Right lobe of liver (tissue), 4 donors: ENCODE results near the gene PHLDB3.

ENCODE experiments used
- POLR2A ChIP-seq: fragments of 450-650 bp; IDR thresholded peaks from one replicate; pipeline ENCODE4 v1.6.1; 2017; ENCODE audit warnings: antibody characterized with exemption, mild to moderate bottlenecking
- TF ChIP-seq, protein P1 (sequence below), 4 donors: fragments of 200-600 bp in 3 of 4; fragments of 450-650 bp in 1 of 4; IDR thresholded peaks; one replicate each; pipeline versions ENCODE4 v1.5.1 to v1.8.0; 2016 to 2022; ENCODE audit warnings: antibody characterized with exemption in 4 of 4, mild to moderate bottlenecking in 2 of 4
- donor health status: DM: no; HTN: no; CAD: no.
- donor health status: DM: no; HTN: no; CAD: no.
- donor health status: DM: no; HTN: yes; CAD: no.

DNA sequence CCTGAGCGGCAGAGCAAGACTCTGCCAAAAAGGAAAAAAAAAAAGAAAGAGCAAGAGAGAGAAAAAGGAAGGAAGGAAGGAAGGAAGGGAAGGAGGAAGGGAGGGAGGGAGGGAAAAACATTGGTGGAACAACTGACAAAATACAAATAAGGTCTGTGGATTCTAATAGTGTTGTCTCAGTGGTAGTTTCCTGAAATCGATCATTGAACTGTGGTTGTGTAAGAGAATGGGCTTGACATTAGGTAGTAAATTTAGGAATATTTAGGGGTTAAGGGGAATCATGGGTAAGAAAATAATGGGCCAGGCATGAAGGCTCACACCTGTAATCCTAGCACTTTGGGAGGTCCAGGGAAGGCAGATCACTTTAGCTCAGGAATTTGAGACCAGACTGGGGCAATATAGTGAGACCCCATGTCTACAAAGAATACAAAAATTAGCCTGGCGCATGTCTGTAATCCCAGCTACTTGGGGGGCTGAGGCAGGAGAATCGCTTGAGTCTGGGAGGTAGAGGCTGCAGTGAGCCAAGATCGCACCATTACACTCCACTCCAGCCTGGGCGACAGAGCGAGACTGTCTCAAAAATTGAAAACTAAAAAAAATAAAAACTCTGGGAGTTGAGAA is 14.5 kb downstream of the PHLDB3 start:
- TF ChIP-seq, protein P1, sequence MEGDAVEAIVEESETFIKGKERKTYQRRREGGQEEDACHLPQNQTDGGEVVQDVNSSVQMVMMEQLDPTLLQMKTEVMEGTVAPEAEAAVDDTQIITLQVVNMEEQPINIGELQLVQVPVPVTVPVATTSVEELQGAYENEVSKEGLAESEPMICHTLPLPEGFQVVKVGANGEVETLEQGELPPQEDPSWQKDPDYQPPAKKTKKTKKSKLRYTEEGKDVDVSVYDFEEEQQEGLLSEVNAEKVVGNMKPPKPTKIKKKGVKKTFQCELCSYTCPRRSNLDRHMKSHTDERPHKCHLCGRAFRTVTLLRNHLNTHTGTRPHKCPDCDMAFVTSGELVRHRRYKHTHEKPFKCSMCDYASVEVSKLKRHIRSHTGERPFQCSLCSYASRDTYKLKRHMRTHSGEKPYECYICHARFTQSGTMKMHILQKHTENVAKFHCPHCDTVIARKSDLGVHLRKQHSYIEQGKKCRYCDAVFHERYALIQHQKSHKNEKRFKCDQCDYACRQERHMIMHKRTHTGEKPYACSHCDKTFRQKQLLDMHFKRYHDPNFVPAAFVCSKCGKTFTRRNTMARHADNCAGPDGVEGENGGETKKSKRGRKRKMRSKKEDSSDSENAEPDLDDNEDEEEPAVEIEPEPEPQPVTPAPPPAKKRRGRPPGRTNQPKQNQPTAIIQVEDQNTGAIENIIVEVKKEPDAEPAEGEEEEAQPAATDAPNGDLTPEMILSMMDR (IDR thresholded peaks at IDR 0.05): no peak
- TF ChIP-seq POLR2A: no peak
